Measurements from ENCODE around the gene ATP9A. TPM values are rescaled to one million over a fixed set of nuclear protein-coding genes. Genes with fewer than 3 reads are reported as not detected.
"Not testable (repeated sequence)": the region's sequence is repeated elsewhere in the genome, so short reads cannot be mapped to it uniquely, and the experiment has no call there.

Gene ATP9A
- polyA plus RNA-seq, 3 donors from 2014 or later, result 0.82 to 2.8 (median 1.2) TPM

GRCh38 chr20:51801823-51802123 is 33.6 kb upstream of the ATP9A start:
- Mint-ChIP-seq H3K27me3 (ENCODE audit: low read depth in 3 of 3) (peaks cover 12 to 17% (median 15%) of the 10 kb centered on the region in 3 donors), H3K4me3 (peak overlapping the region; percentile 50 to 87 (median 59)), H3K4me1 (peaks cover 16 to 23% of the 10 kb centered on the region in 2 donors), H3K27ac (no peak overlapping the region), H3K9me3 (no peaks in the 10 kb centered on the region), H3K36me3 (no peaks in the 10 kb centered on the region)
- DNase-seq, result no peak

GRCh38 chr20:51801122-51801822 is 33.1 kb upstream of the ATP9A start:
- peaks cover 16 to 23% of the 10 kb centered on the region in 2 donors for H3K4me1 Mint-ChIP-seq
- no peak overlapping the region for H3K27ac Mint-ChIP-seq
- H3K36me3 Mint-ChIP-seq, result no peaks in the 10 kb centered on the region
- H3K9me3 Mint-ChIP-seq, result no peaks in the 10 kb centered on the region
- peak overlapping the region; percentile 82 to 88 (median 85) for H3K4me3 Mint-ChIP-seq
- peaks cover 11 to 17% (median 15%) of the 10 kb centered on the region in 3 donors for H3K27me3 Mint-ChIP-seq (ENCODE audit: low read depth in 3 of 3)
- peak; percentile 10 to 25 (median 16) for DNase-seq

GRCh38 chr20:51800872-51801121 is 32.6 kb upstream of the ATP9A start:
- Mint-ChIP-seq H3K27ac (no peak overlapping the region), H3K4me3 (peak overlapping the region; percentile 82 to 88 (median 85)), H3K9me3 (no peaks in the 10 kb centered on the region), H3K36me3 (no peaks in the 10 kb centered on the region), H3K4me1 (peaks cover 16 to 23% of the 10 kb centered on the region in 2 donors), H3K27me3 (ENCODE audit: low read depth in 3 of 3) (peaks cover 11 to 17% (median 15%) of the 10 kb centered on the region in 3 donors)
- DNase-seq, result peak in 1 of 3 donors; percentile 1

GRCh38 chr20:51800060-51800871 is 32.1 kb upstream of the ATP9A start:
- Mint-ChIP-seq H3K36me3 (no peaks in the 10 kb centered on the region), H3K9me3 (no peaks in the 10 kb centered on the region), H3K27me3 (ENCODE audit: low read depth in 3 of 3) (peaks cover 11 to 17% (median 15%) of the 10 kb centered on the region in 3 donors), H3K27ac (no peak overlapping the region), H3K4me1 (peaks cover 16 to 23% of the 10 kb centered on the region in 2 donors), H3K4me3 (peak overlapping the region; percentile 82 to 88 (median 85))
- DNase-seq, result peak; percentile 64 to 69 (median 66)

- no peak for DNase-seq
- H3K4me1 Mint-ChIP-seq, result peaks cover 16 to 23% of the 10 kb centered on the region in 2 donors
- peaks cover 10 to 17% (median 15%) of the 10 kb centered on the region in 3 donors for H3K27me3 Mint-ChIP-seq (ENCODE audit: low read depth in 3 of 3)
- H3K9me3 Mint-ChIP-seq, result no peaks in the 10 kb centered on the region
- H3K36me3 Mint-ChIP-seq, result no peaks in the 10 kb centered on the region
- H3K27ac Mint-ChIP-seq, result no peak overlapping the region
- H3K4me3 Mint-ChIP-seq, result peak overlapping the region in 4 of 5 donors; percentile 45 to 87 (median 62)
Observed at GRCh38 chr20:51799401-51799860, 31.2 kb upstream of the ATP9A start.

- no peak overlapping the region for H3K4me3 Mint-ChIP-seq
- H3K27me3 Mint-ChIP-seq (ENCODE audit: low read depth in 3 of 3), result peaks cover 3 to 17% (median 14%) of the 10 kb centered on the region in 3 donors
- H3K36me3 Mint-ChIP-seq, result no peaks in the 10 kb centered on the region
- no peak overlapping the region for H3K27ac Mint-ChIP-seq
- DNase-seq, result no peak
- no peaks in the 10 kb centered on the region for H3K9me3 Mint-ChIP-seq
- H3K4me1 Mint-ChIP-seq, result peaks cover 16 to 23% of the 10 kb centered on the region in 2 donors
Observed at GRCh38 chr20:51797357-51798025, 29.3 kb upstream of the ATP9A start.

- H3K9me3 Mint-ChIP-seq, result no peaks in the 10 kb centered on the region
- H3K27ac Mint-ChIP-seq, result no peak overlapping the region
- H3K4me1 Mint-ChIP-seq, result peaks cover 14 to 22% of the 10 kb centered on the region in 2 donors
- H3K27me3 Mint-ChIP-seq (ENCODE audit: low read depth in 3 of 3), result peaks cover 3 to 17% (median 12%) of the 10 kb centered on the region in 3 donors
- DNase-seq, result no peak
- no peak overlapping the region for H3K4me3 Mint-ChIP-seq
- no peaks in the 10 kb centered on the region for H3K36me3 Mint-ChIP-seq
Observed at GRCh38 chr20:51796340-51796739, 28.1 kb upstream of the ATP9A start.

- H3K4me1 Mint-ChIP-seq, result peaks cover 0 to 2% of the 10 kb centered on the region in 2 donors
- H3K36me3 Mint-ChIP-seq, result no peaks in the 10 kb centered on the region
- no peak overlapping the region for H3K4me3 Mint-ChIP-seq
- no peaks in the 10 kb centered on the region for H3K9me3 Mint-ChIP-seq
- no peaks in the 10 kb centered on the region for H3K27me3 Mint-ChIP-seq (ENCODE audit: low read depth in 3 of 3)
- no peak for DNase-seq
- H3K27ac Mint-ChIP-seq, result no peak overlapping the region
Observed at GRCh38 chr20:51792960-51793359, 24.8 kb upstream of the ATP9A start.

- DNase-seq, result no peak
- H3K9me3 Mint-ChIP-seq, result no peaks in the 10 kb centered on the region
- no peak overlapping the region for H3K27ac Mint-ChIP-seq
- no peak overlapping the region for H3K4me3 Mint-ChIP-seq
- peaks cover 0 to 2% of the 10 kb centered on the region in 2 donors for H3K4me1 Mint-ChIP-seq
- H3K36me3 Mint-ChIP-seq, result no peaks in the 10 kb centered on the region
- no peaks in the 10 kb centered on the region for H3K27me3 Mint-ChIP-seq (ENCODE audit: low read depth in 3 of 3)
Observed at GRCh38 chr20:51791626-51792025, 23.4 kb upstream of the ATP9A start.

- DNase-seq, result no peak
- H3K27ac Mint-ChIP-seq, result no peak overlapping the region
- no peaks in the 10 kb centered on the region for H3K36me3 Mint-ChIP-seq
- H3K27me3 Mint-ChIP-seq (ENCODE audit: low read depth in 3 of 3), result peaks cover 0 to 1% (median 0%) of the 10 kb centered on the region in 3 donors
- H3K4me3 Mint-ChIP-seq, result no peak overlapping the region
- no peaks in the 10 kb centered on the region for H3K9me3 Mint-ChIP-seq
- peaks cover 0 to 2% of the 10 kb centered on the region in 2 donors for H3K4me1 Mint-ChIP-seq
Observed at GRCh38 chr20:51790256-51790655, 22.1 kb upstream of the ATP9A start.

- DNase-seq, result no peak
- no peak overlapping the region for H3K27ac Mint-ChIP-seq
- peaks cover 0 to 2% of the 10 kb centered on the region in 2 donors for H3K4me1 Mint-ChIP-seq
- no peak overlapping the region for H3K4me3 Mint-ChIP-seq
- H3K36me3 Mint-ChIP-seq, result no peaks in the 10 kb centered on the region
- H3K27me3 Mint-ChIP-seq (ENCODE audit: low read depth in 3 of 3), result peaks cover 0 to 1% (median 0%) of the 10 kb centered on the region in 3 donors
- no peaks in the 10 kb centered on the region for H3K9me3 Mint-ChIP-seq
Observed at GRCh38 chr20:51789434-51789833, 21.2 kb upstream of the ATP9A start.

- Mint-ChIP-seq H3K27ac (no peak overlapping the region), H3K36me3 (no peaks in the 10 kb centered on the region), H3K4me3 (no peak overlapping the region), H3K27me3 (ENCODE audit: low read depth in 3 of 3) (peaks cover 0 to 1% (median 0%) of the 10 kb centered on the region in 3 donors), H3K9me3 (no peaks in the 10 kb centered on the region), H3K4me1 (peaks cover 0 to 2% of the 10 kb centered on the region in 2 donors)
- DNase-seq, result no peak
Observed at GRCh38 chr20:51788822-51789221, 20.6 kb upstream of the ATP9A start.

GRCh38 chr20:51784299-51784698 is 16.1 kb upstream of the ATP9A start:
- peaks cover 0 to 3% (median 2%) of the 10 kb centered on the region in 3 donors for H3K27me3 Mint-ChIP-seq (ENCODE audit: low read depth in 3 of 3)
- H3K9me3 Mint-ChIP-seq, result no peaks in the 10 kb centered on the region
- H3K4me1 Mint-ChIP-seq, result peaks cover 0 to under 1% of the 10 kb centered on the region in 2 donors
- H3K36me3 Mint-ChIP-seq, result no peaks in the 10 kb centered on the region
- no peak overlapping the region for H3K4me3 Mint-ChIP-seq
- H3K27ac Mint-ChIP-seq, result no peak overlapping the region
- DNase-seq, result no peak

- not testable (repeated sequence) for DNase-seq; H3K27me3 Mint-ChIP-seq (ENCODE audit: low read depth in 3 of 3); H3K4me3 Mint-ChIP-seq; H3K36me3 Mint-ChIP-seq; H3K27ac Mint-ChIP-seq; H3K9me3 Mint-ChIP-seq
- H3K4me1 Mint-ChIP-seq, result peaks cover 9 to 12% of the 10 kb centered on the region in 2 donors
Observed at GRCh38 chr20:51778229-51778759, 10.1 kb upstream of the ATP9A start.

All from immature natural killer cell (primary cell).